Activated CD8-positive, alpha-beta T cell treated with anti-CD3 and anti-CD28 coated beads for 36 hours (primary cell): ENCODE results near the gene ZNF33B. TPM values are rescaled to one million over a fixed set of nuclear protein-coding genes. Genes with fewer than 3 reads are reported as not detected.

Source experiments
- ATAC-seq: fragments of 200-7000 bp; cut with Tn5 transposase; one replicate; pipeline ENCODE4 v1.10.0; 2021; ENCODE audit warnings: mild to moderate bottlenecking, moderate library complexity
- CTCF ChIA-PET: fragments of 350-600 bp; sonication (Branson Sonifier 250); formaldehyde crosslinking; loops from one replicate; lab custom pipeline; 2021; ENCODE audit warnings: antibody characterized with exemption; lab: Charles Lee
- POLR2A ChIA-PET: fragments of 350-600 bp; sonication (Branson Sonifier 250); formaldehyde crosslinking; loops from one replicate; lab custom pipeline; 2021; ENCODE audit warnings: antibody characterized with exemption; lab: Charles Lee
- DNase-seq: peaks from one replicate; pipeline ENCODE4 v3.0.0-alpha.2; 2020
- H3K27ac Mint-ChIP-seq: one replicate; pipeline ENCODE4 v1.8.0; 2021; ENCODE audit warnings: mild to moderate bottlenecking, mixed read lengths
- H3K27me3 Mint-ChIP-seq: one replicate; pipeline ENCODE4 v1.8.0; 2021; ENCODE audit warnings: mixed read lengths
- H3K36me3 Mint-ChIP-seq: one replicate; pipeline ENCODE4 v1.8.0; 2021; ENCODE audit warnings: low read depth, mixed read lengths
- H3K4me1 Mint-ChIP-seq: one replicate; pipeline ENCODE4 v1.8.0; 2021; ENCODE audit warnings: low read depth, mixed read lengths
- H3K4me3 Mint-ChIP-seq: one replicate; pipeline ENCODE4 v1.8.0; 2021; ENCODE audit warnings: mild to moderate bottlenecking, moderate library complexity, mixed read lengths
- H3K9me3 Mint-ChIP-seq: one replicate; pipeline ENCODE4 v1.8.0; 2021; ENCODE audit warnings: mixed read lengths
- CTCF ChIP-seq: fragments of 200-600 bp; IDR thresholded peaks from one replicate; pipeline ENCODE4 v1.8.0; 2022; ENCODE audit warnings: antibody characterized with exemption, mild to moderate bottlenecking
- intact Hi-C: fragments of 100-400 bp; cut with micrococcal nuclease; formaldehyde crosslinking; loops from one replicate; pipeline ENCODE4 v1.10.0; 2022
- total RNA-seq, 2 experiments: library from RNA; stranded (reverse); gene quantifications; one replicate each; pipeline ENCODE4 v1.2.3, GENCODE V29; 2021

ZNF33B gene
- total RNA-seq, 2 experiments from 2014 or later, result 5.8 to 7.9 TPM

GRCh38 chr10:42637142-42637541 lies 1.2 kb downstream of the ZNF33B start:
- ChIA-PET CTCF (interaction anchor here (1.3 kb wide), 1 partner anchor 116 kb away, joined by 3 read pairs; no protein-coding TSS in a partner anchor), POLR2A (no interaction called here)
- no peak for TF ChIP-seq CTCF
- intact Hi-C loops, result loop anchor here (5.0 kb wide), 1 partner anchor 85 kb away; no protein-coding TSS in a partner anchor
- H3K36me3 Mint-ChIP-seq, result peaks cover 14% of the 10 kb centered on the region
- DNase-seq (no peak), ATAC-seq (no peak)
- H3K27me3 Mint-ChIP-seq, result no peaks in the 10 kb centered on the region
- H3K4me1 Mint-ChIP-seq, result peaks cover 30% of the 10 kb centered on the region
- peak overlapping the region; percentile 98 for H3K27ac Mint-ChIP-seq
- H3K4me3 Mint-ChIP-seq, result peak overlapping the region; percentile 95
- no peaks in the 10 kb centered on the region for H3K9me3 Mint-ChIP-seq

GRCh38 chr10:42635098-42635497 lies 3.3 kb downstream of the ZNF33B start:
- ChIA-PET CTCF (no interaction called here), POLR2A (interaction anchor here (1.0 kb wide), 1 partner anchor 12 kb away, joined by 3 read pairs; no protein-coding TSS in a partner anchor)
- peaks cover 30% of the 10 kb centered on the region for H3K36me3 Mint-ChIP-seq
- DNase-seq (peak; percentile 20), ATAC-seq (no peak)
- no peaks in the 10 kb centered on the region for H3K27me3 Mint-ChIP-seq
- H3K4me3 Mint-ChIP-seq, result no peak overlapping the region
- peaks cover 38% of the 10 kb centered on the region for H3K4me1 Mint-ChIP-seq
- no peaks in the 10 kb centered on the region for H3K9me3 Mint-ChIP-seq
- intact Hi-C loops, result loop anchor here (5.0 kb wide), 1 partner anchor 83 kb away; no protein-coding TSS in a partner anchor
- H3K27ac Mint-ChIP-seq, result no peak overlapping the region
- no peak for TF ChIP-seq CTCF

GRCh38 chr10:42632564-42632963 lies 5.8 kb downstream of the ZNF33B start:
- Mint-ChIP-seq H3K9me3 (no peaks in the 10 kb centered on the region), H3K4me1 (peaks cover 46% of the 10 kb centered on the region), H3K4me3 (no peak overlapping the region), H3K36me3 (peaks cover 53% of the 10 kb centered on the region), H3K27ac (peak overlapping the region; percentile 8), H3K27me3 (no peaks in the 10 kb centered on the region)
- no peak for TF ChIP-seq CTCF
- no peak for DNase-seq
- intact Hi-C loops, result no loop called here
- POLR2A ChIA-PET, result no interaction called here
- no peak for ATAC-seq
- CTCF ChIA-PET, result no interaction called here

GRCh38 chr10:42630537-42631134 lies 7.7 kb downstream of the ZNF33B start:
- no peak for DNase-seq
- Mint-ChIP-seq H3K27me3 (no peaks in the 10 kb centered on the region), H3K36me3 (peaks cover 54% of the 10 kb centered on the region), H3K4me3 (no peak overlapping the region), H3K4me1 (peaks cover 36% of the 10 kb centered on the region), H3K9me3 (peaks cover 2% of the 10 kb centered on the region), H3K27ac (peak overlapping the region; percentile 85)
- intact Hi-C loops, result no loop called here
- CTCF ChIA-PET, result no interaction called here
- TF ChIP-seq CTCF, result no peak
- POLR2A ChIA-PET, result no interaction called here
- ATAC-seq, result peak; percentile 50

- intact Hi-C loops, result no loop called here
- no peak for TF ChIP-seq CTCF
- CTCF ChIA-PET, result no interaction called here
- Mint-ChIP-seq H3K4me1 (peaks cover 15% of the 10 kb centered on the region), H3K9me3 (peaks cover 6% of the 10 kb centered on the region), H3K4me3 (no peak overlapping the region), H3K27ac (no peak overlapping the region), H3K36me3 (peaks cover 69% of the 10 kb centered on the region), H3K27me3 (no peaks in the 10 kb centered on the region)
- POLR2A ChIA-PET, result no interaction called here
- DNase-seq (peak; percentile 5), ATAC-seq (no peak)
Measured at GRCh38 chr10:42623929-42624328, 14.4 kb downstream of the ZNF33B start.
